ENCODE data around the gene TLL2. TPM values are rescaled to one million over a fixed set of nuclear protein-coding genes. Genes with fewer than 3 reads are reported as not detected.

Gene TLL2
- total RNA-seq, 4 donors from 2014 or later, result 0.40 to 0.62 TPM; not detected in 2

- WGBS, 2 donors, result 76 to 86% methylated on average over 2 to 3 of the region's 3 CpGs
- Histone ChIP-seq H3K9me3 (no peaks in the 10 kb centered on the region), H3K4me1 (peaks cover 19 to 39% (median 19%) of the 10 kb centered on the region in 3 donors), H3K4me3 (no peak overlapping the region), H3K27ac (no peak overlapping the region), H3K27me3 (peaks cover 0 to 37% (median 4%) of the 10 kb centered on the region in 4 donors), H3K36me3 (no peaks in the 10 kb centered on the region)
- intact Hi-C loops (cut with DNase I), result no loop called here
- DNase-seq, result no peak
- no peak for TF ChIP-seq POLR2A (IDR thresholded peaks at IDR 0.05)
- TF ChIP-seq CTCF (IDR thresholded peaks at IDR 0.05), result no peak
Observed at GRCh38 chr10:96509017-96509641, 4.6 kb downstream of the TLL2 start.

GRCh38 chr10:96507044-96507443 is 6.7 kb downstream of the TLL2 start:
- no peak overlapping the region for H3K4me3 ChIP-seq
- peaks cover 0 to 28% (median 7%) of the 10 kb centered on the region in 3 donors for H3K4me1 ChIP-seq
- WGBS, 2 donors, result 75% methylated on average over 2 of the region's 2 CpGs; no CpG with 5 or more reads in 1 of the 2 donors
- intact Hi-C loops (cut with DNase I), result no loop called here
- no peaks in the 10 kb centered on the region for H3K9me3 ChIP-seq
- peaks cover 0 to 16% (median 0%) of the 10 kb centered on the region in 4 donors for H3K27me3 ChIP-seq
- DNase-seq, result no peak
- no peak for TF ChIP-seq CTCF (IDR thresholded peaks at IDR 0.05)
- TF ChIP-seq POLR2A (IDR thresholded peaks at IDR 0.05), result no peak
- no peak overlapping the region for H3K27ac ChIP-seq
- H3K36me3 ChIP-seq, result no peaks in the 10 kb centered on the region

GRCh38 chr10:96505150-96506136 is 8.3 kb downstream of the TLL2 start:
- no peak overlapping the region for H3K27ac ChIP-seq
- intact Hi-C loops (cut with DNase I), result no loop called here
- H3K9me3 ChIP-seq, result no peaks in the 10 kb centered on the region
- peaks cover 0 to 28% (median 7%) of the 10 kb centered on the region in 3 donors for H3K4me1 ChIP-seq
- 44 to 56% methylated on average over 11 to 12 of the region's 12 CpGs for WGBS, 2 donors
- H3K36me3 ChIP-seq, result no peaks in the 10 kb centered on the region
- H3K4me3 ChIP-seq, result no peak overlapping the region
- TF ChIP-seq CTCF (IDR thresholded peaks at IDR 0.05), result no peak
- TF ChIP-seq POLR2A (IDR thresholded peaks at IDR 0.05), result no peak
- DNase-seq, result no peak
- peaks cover 0 to 8% (median 0%) of the 10 kb centered on the region in 4 donors for H3K27me3 ChIP-seq

GRCh38 chr10:96502561-96503282 is 11.0 kb downstream of the TLL2 start:
- H3K36me3 ChIP-seq, result no peaks in the 10 kb centered on the region
- H3K4me1 ChIP-seq, result peaks cover 0 to 28% (median 7%) of the 10 kb centered on the region in 3 donors
- intact Hi-C loops (cut with DNase I), result no loop called here
- no peak overlapping the region for H3K4me3 ChIP-seq
- H3K27me3 ChIP-seq, result peaks cover 0 to 14% (median 0%) of the 10 kb centered on the region in 4 donors
- no peak for DNase-seq
- no peak overlapping the region for H3K27ac ChIP-seq
- 72 to 83% methylated on average over 5 to 7 of the region's 7 CpGs for WGBS, 2 donors
- H3K9me3 ChIP-seq, result no peaks in the 10 kb centered on the region
- TF ChIP-seq CTCF (IDR thresholded peaks at IDR 0.05), result no peak
- no peak for TF ChIP-seq POLR2A (IDR thresholded peaks at IDR 0.05)

All from esophagus squamous epithelium (tissue), 5 donors.